Stimulated activated CD4-positive, alpha-beta T cell treated with anti-CD3 and anti-CD28 coated beads, TNF-alpha, amount 100 ng/mL, for 24 hours (primary cell): ENCODE results near the gene DPM1.
"Not testable (repeated sequence)": the region's sequence is repeated elsewhere in the genome, so short reads cannot be mapped to it uniquely, and the experiment has no call there.

Experiments
- DNase-seq, 3 experiments: peaks; one replicate each; pipeline ENCODE4 v3.0.0-alpha.2; 2020; ENCODE audit warnings: low read depth in 3 of 3

DPM1 gene

GRCh38 chr20:50980071-50980681, 21.8 kb upstream of the DPM1 start:
- DNase-seq = peak in 1 of 3 experiments; percentile 33

DNA sequence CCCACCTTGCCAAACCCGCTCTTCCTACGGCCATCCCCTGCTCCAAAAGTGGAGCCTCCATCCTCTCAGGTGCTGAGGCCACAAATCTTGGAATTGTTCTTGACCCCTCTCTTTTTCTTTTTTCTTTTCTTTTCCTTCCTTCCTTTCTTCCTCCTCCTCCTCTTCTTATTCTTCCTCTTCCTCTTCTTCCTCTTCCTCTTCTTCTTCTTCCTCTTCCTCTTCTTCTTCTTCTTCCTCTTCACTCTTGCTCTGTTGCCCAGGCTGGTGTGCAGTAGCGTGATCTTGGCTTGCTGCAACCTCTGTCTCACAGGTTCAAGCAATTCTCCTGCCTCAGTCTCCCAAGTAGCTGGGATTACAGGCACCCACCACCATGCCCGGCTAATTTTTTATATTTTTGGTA, 20.2 kb upstream of the DPM1 start:
- DNase-seq = not testable (repeated sequence)

- no peak for DNase-seq
Observed at GRCh38 chr20:50977066-50978021, 19.0 kb upstream of the DPM1 start.

DNA sequence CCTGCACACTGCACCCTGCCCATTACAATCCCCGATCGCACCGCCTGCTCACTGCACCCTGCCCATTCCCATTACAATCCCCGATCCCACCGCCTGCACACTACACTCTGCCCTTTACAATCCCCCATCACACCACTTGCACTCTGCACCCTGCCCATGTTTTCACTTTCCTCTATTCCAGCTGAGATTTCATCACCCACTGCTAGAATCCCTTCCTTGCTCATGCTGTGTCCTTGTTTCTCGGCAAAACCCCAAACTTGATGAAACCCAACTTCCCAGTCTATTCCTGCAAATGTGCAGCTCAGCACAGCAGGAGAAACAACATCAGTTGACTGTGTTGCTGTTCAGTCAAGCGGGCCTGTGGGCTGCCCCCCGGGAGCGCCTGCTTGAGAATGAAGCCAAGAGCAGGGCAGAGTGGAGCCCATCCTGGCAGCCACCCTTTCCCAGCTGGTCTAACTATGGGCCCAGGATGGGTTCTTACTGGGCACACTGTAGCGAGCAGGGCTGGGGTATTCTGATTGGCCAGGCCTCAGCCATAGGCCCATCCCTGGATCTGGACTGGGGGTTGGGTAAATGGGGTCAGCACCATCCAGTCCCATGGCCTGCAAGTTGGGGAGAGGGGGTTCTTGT, 17.5 kb upstream of the DPM1 start:
- no peak for DNase-seq

GRCh38 chr20:50969912-50970311, 11.6 kb upstream of the DPM1 start:
- no peak for DNase-seq

GRCh38 chr20:50969435-50969834, 11.1 kb upstream of the DPM1 start:
- no peak for DNase-seq

DNA sequence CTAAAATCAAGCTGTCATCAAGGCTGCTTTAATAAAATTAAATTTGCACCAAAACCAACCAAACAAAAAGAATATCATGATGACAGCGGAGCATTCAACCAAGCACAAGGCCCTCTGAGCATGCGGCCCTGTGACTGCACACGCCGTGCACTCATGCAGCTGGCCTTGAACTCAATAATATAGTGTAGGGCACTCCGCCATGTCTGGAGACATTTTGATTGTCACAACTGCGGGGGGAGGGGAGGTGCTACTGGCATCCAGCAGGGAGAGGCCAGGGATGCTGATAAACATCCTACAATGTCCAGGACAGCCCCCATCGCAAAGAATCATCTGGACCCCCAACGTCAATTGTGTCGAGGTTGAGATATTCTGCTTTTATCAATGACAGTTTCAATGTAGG, 10.0 kb upstream of the DPM1 start:
- no peak for DNase-seq

- DNase-seq = no peak
Observed at GRCh38 chr20:50967586-50967985, 9.3 kb upstream of the DPM1 start.

- DNase-seq = no peak
Observed at GRCh38 chr20:50959543-50960126, 1.3 kb upstream of the DPM1 start.

DNA sequence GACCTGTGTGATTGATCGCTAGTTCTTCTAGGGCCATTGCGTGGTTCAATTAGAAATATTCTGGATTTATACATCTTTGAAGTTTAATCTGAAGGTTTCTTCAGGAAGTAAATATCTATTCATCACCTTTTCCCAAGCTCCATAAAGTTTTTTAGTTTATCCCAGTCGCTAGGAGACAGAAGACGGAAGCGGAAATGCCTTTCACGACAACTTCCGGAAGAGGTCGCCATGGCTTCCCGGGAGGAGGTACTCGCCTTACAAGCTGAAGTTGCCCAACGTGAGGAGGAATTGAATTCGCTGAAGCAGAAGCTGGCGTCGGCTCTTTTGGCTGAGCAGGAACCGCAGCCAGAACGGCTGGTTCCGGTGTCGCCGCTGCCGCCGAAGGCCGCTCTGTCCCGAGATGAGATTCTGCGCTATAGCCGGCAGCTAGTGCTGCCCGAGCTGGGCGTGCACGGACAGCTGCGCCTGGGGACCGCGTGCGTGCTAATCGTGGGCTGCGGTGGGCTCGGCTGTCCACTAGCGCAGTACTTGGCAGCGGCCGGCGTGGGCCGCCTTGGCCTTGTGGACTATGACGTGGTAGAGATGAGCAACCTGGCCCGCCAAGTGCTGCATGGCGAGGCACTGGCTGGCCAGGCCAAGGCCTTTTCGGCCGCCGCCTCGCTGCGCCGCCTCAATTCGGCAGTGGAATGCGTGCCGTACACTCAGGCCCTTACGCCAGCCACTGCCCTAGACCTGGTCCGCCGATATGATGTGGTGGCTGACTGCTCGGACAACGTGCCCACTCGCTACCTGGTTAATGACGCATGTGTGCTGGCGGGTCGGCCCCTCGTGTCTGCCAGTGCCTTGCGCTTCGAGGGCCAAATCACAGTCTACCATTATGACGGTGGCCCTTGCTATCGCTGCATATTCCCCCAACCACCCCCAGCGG, 547 bp upstream of the DPM1 start, which contains the start of gene MOCS3:
Gene MOCS3 (plus strand): TSS at position 204 of the 928 bp plus-strand sequence. CDS start 25 bp downstream, at position 229.
- peak; percentile 54 to 81 (median 66) for DNase-seq

- DNase-seq = no peak
Observed at GRCh38 chr20:50957276-50957675, 1.1 kb downstream of the DPM1 start.

GRCh38 chr20:50953821-50954220, 4.5 kb downstream of the DPM1 start:
- no peak for DNase-seq

- no peak for DNase-seq
Observed at GRCh38 chr20:50953196-50953595, 5.1 kb downstream of the DPM1 start.

DNA sequence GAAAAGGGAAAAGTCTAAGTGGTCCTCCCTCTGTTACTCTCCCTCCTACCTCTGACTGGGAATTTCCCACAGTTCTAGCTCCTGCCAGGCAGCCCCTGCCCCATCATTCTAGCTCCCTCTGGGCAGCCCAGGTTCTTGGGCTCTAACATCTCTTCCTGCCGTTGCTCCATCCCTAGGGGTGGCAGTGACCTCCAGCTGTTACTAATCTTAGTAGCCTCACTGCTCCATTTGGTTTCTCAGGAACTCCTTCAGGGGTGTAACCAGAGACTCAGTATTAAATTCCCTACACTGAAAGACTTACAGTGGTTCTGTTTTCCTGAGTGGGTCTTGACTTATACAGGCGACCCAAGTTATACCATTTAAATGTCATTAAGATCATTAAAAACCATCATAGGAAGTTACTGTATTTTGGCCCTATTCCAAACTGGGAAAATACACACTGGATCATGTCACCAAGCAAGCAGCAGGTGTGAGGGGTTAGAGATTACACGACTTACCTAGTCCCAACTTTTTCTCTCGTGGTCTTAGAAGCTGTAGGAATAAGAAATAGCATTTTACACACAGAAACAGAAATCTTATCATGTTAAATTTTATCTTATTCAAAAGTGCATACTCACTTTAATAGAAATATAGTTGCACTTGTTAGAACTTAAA, 10.1 kb downstream of the DPM1 start:
- DNase-seq = no peak

GRCh38 chr20:50943069-50943468, 15.3 kb downstream of the DPM1 start:
- DNase-seq = no peak

GRCh38 chr20:50933589-50933988, 24.7 kb downstream of the DPM1 start:
- no peak for DNase-seq

GRCh38 chr20:50932691-50933280, 25.5 kb downstream of the DPM1 start:
- DNase-seq = no peak

DNA sequence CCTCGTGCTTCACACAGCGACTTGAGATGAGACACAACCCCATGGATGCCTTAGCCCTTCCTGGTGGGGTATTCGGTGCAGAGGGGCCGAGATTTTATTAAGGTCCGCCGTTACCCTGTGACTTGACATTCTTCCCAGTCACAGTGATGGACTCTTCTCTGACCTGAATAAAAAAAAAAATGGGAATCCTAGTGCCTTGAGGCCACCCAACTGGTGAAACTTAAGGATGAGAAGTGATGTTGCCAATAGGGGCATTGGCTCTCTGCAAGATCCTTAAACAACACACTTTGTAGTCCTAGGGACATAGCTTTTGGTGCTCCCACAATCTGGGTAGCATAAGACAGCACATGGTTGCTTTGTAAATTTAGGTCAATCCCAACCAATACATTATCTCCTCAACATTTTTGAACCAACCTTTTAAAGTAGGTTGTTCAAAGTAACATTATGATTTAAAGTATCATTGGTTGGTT, 26.3 kb downstream of the DPM1 start:
- no peak for DNase-seq

GRCh38 chr20:50931306-50932015, 26.9 kb downstream of the DPM1 start, which contains the start of gene ADNP:
Gene ADNP (minus strand): TSS chr20:50931437. CDS start chr20:50903996, 27,441 bp downstream.
- DNase-seq = peak; percentile 77 to 81 (median 80)
